SK-N-SH (cell line): ENCODE data around the gene CAPG. TPM values are rescaled to one million over a fixed set of nuclear protein-coding genes. Genes with fewer than 3 reads are reported as not detected.

Experiments
- CTCF ChIA-PET: fragments of 300-600, 350-600 bp; formaldehyde crosslinking; extraction: SDS; loops from one replicate; lab custom pipeline; 2021; lab: Yijun Ruan, JAX
- POLR2A ChIA-PET: fragments of 350-600 bp; sonication (Branson Sonifier 250); formaldehyde crosslinking; extraction: SDS; loops from one replicate; lab custom pipeline; 2020; ENCODE audit warnings: antibody characterized with exemption, inconsistent platforms; lab: Yijun Ruan, JAX
- DNase-seq: peaks from one replicate; pipeline ENCODE4 v3.0.0; 2012
- H2AFZ ChIP-seq: fragments of 200-600 bp; sonication (generic); 2 replicates; pipeline ENCODE4 v1.8.1; 2016; ENCODE audit warnings: antibody characterized with exemption, mild to moderate bottlenecking, low read depth
- H3F3A ChIP-seq: fragments of 200-600 bp; sonication (generic); replicated peaks from 2 replicates; pipeline ENCODE3; 2016; ENCODE audit warnings: antibody characterized with exemption, mild to moderate bottlenecking; ENCODE audit not compliant: insufficient read depth
- H3K27ac ChIP-seq, 2 experiments: fragments of 200-500 bp in 1 of 2; fragments of 200-600 bp in 1 of 2; sonication (Bioruptor generic) in 1 of 2; sonication (generic), shearing (Covaris generic) in 1 of 2; 2 replicates each; pipeline versions ENCODE4 v1.5.1 to v1.6.1; 2014 to 2016; ENCODE audit warnings: low read depth in 2 of 2, inconsistent platforms in 1 of 2, low read length in 1 of 2, mild to moderate bottlenecking in 1 of 2, mixed read lengths in 1 of 2
- H3K27me3 ChIP-seq: fragments of 200-600 bp; sonication (generic), shearing (Covaris generic); 2 replicates; pipeline ENCODE4 v1.6.1; 2016; ENCODE audit warnings: mixed run types; ENCODE audit not compliant: insufficient read depth
- H3K36me3 ChIP-seq, 2 experiments: fragments of 200-500 bp in 1 of 2; fragments of 200-600 bp in 1 of 2; sonication (Bioruptor generic) in 1 of 2; sonication (generic) in 1 of 2; replicated peaks in 1 of 2; 2 replicates each; pipeline versions ENCODE3 to v1.5.1; 2014 to 2016; ENCODE audit warnings: low read length in 1 of 2, mild to moderate bottlenecking in 1 of 2; ENCODE audit not compliant: insufficient read depth in 2 of 2, control insufficient read depth in 1 of 2
- H3K4me1 ChIP-seq, 2 experiments: fragments of 200-500 bp in 1 of 2; fragments of 200-600 bp in 1 of 2; sonication (Bioruptor generic) in 1 of 2; sonication (generic), shearing (Covaris generic) in 1 of 2; 2 replicates each; pipeline versions ENCODE4 v1.5.1 to v1.6.1; 2014 to 2016; ENCODE audit warnings: low read depth in 1 of 2, low read length in 1 of 2, mixed run types in 1 of 2; ENCODE audit not compliant: insufficient read depth in 2 of 2, control insufficient read depth in 1 of 2
- H3K4me2 ChIP-seq: fragments of 200-600 bp; sonication (generic), shearing (Covaris generic); 2 replicates; pipeline ENCODE4 v1.6.1; 2017; ENCODE audit warnings: mixed run types
- H3K4me3 ChIP-seq, 2 experiments: fragments of 200-500 bp in 1 of 2; fragments of 200-600 bp in 1 of 2; sonication (Bioruptor generic) in 1 of 2; sonication (generic), shearing (Covaris generic) in 1 of 2; 2 replicates each; pipeline versions ENCODE4 v1.5.1 to v1.8.1; 2014 to 2016; ENCODE audit warnings: low read depth in 2 of 2, inconsistent platforms in 1 of 2, low read length in 1 of 2, mild to moderate bottlenecking in 1 of 2, mixed read lengths in 1 of 2, moderate library complexity in 1 of 2
- H3K79me2 ChIP-seq: fragments of 200-600 bp; sonication (generic); 2 replicates; pipeline ENCODE4 v1.8.1; 2017; ENCODE audit warnings: mild to moderate bottlenecking; ENCODE audit not compliant: insufficient read depth
- H3K9ac ChIP-seq: fragments of 200-600 bp; sonication (generic); 2 replicates; pipeline ENCODE4 v1.6.1; 2017; ENCODE audit warnings: mixed run types
- H3K9me2 ChIP-seq: fragments of 200-600 bp; sonication (generic); 2 replicates; pipeline ENCODE4 v1.6.1; 2017; ENCODE audit warnings: mixed run types
- H3K9me3 ChIP-seq: fragments of 200-600 bp; sonication (generic); 2 replicates; pipeline ENCODE4 v1.6.1; 2017; ENCODE audit warnings: mixed run types, mild to moderate bottlenecking, moderate library complexity
- H4K20me1 ChIP-seq: fragments of 200-600 bp; sonication (generic); 2 replicates; pipeline ENCODE4 v1.6.1; 2017; ENCODE audit warnings: mild to moderate bottlenecking, mixed run types; ENCODE audit not compliant: insufficient read depth
- FOXM1 ChIP-seq: IDR thresholded peaks from 2 replicates; pipeline ENCODE4 v1.4.0; 2012; ENCODE audit warnings: low read depth, mild to moderate bottlenecking
- GATA2 ChIP-seq: sonication (generic); formaldehyde crosslinking; IDR thresholded peaks from 2 replicates; pipeline ENCODE4 v1.5.0; 2020; ENCODE audit warnings: mild to moderate bottlenecking, missing genetic modification reagents
- JUND ChIP-seq: IDR thresholded peaks from 2 replicates; pipeline ENCODE4 v1.4.0; 2012
- MEF2A ChIP-seq: IDR thresholded peaks from 2 replicates; pipeline ENCODE4 v1.4.0; 2012; ENCODE audit warnings: low read depth, borderline replicate concordance
- RXRA ChIP-seq: IDR thresholded peaks from 2 replicates; pipeline ENCODE4 v1.4.0; 2012; ENCODE audit warnings: low read depth, mild to moderate bottlenecking, borderline replicate concordance
- TCF12 ChIP-seq: IDR thresholded peaks from 2 replicates; pipeline ENCODE4 v1.4.0; 2012
- WGBS: methylation state at CpG from one replicate; pipeline ENCODE4 v1.1.6; 2017; ENCODE audit warnings: low lambda C conversion rate; 5-methylcytosine and 5-hydroxymethylcytosine counted together
- polyA plus RNA-seq, 3 experiments: library from polyadenylated mRNA; depleted of rRNA; stranded (reverse); fragments of >200 nt; gene quantifications; 2 replicates each; pipeline ENCODE4 v1.2.3, GENCODE V29; 2012

The CAPG gene, protein sequence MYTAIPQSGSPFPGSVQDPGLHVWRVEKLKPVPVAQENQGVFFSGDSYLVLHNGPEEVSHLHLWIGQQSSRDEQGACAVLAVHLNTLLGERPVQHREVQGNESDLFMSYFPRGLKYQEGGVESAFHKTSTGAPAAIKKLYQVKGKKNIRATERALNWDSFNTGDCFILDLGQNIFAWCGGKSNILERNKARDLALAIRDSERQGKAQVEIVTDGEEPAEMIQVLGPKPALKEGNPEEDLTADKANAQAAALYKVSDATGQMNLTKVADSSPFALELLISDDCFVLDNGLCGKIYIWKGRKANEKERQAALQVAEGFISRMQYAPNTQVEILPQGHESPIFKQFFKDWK
- polyA plus RNA-seq (2012; rRNA removed) = 1.2 and 1.3 TPM in 2 replicates
- polyA plus RNA-seq (2012; cell fraction: cytosol; rRNA removed) = 0.94 and 1.5 TPM in 2 replicates
- polyA plus RNA-seq (2012; cell fraction: nucleus; rRNA removed) = 1.4 and 2.0 TPM in 2 replicates

GRCh38 chr2:85409845-85410583, at the start of gene CAPG:
Gene CAPG, minus strand, starts transcription at chr2:85410366. Its CDS starts 8,221 bp downstream, at chr2:85402145.
- no peak within 1 kb of the TSS for H3K27ac ChIP-seq

GRCh38 chr2:85459771-85460170, 49.6 kb upstream of the CAPG start:
- H3K4me1 ChIP-seq = no peaks in the 10 kb centered on the region; a peak in 1 of 4 replicates

More at GRCh38 chr2:85409845-85410583, at the start of gene CAPG:
- DNase-seq = no peak
- Histone ChIP-seq H3K4me2 (no peak within 1 kb of the TSS), H2AFZ (no peak within 1 kb of the TSS), H3K4me3 (no peak within 1 kb of the TSS), H3K9me2 (no peaks in the 10 kb centered on the region)
- TF ChIP-seq JUND (no peak), GATA2 (no peak)
- TF ChIP-seq, all 33 proteins: peak for 0
- H3F3A ChIP-seq = peaks cover 11% of the 10 kb centered on the region
- POLR2A ChIA-PET = no interaction called here
- H3K4me1 ChIP-seq = peaks cover 7 to 20% of the 10 kb centered on the region in 2 experiments; a peak in 2 of 4 replicates
- WGBS = 85% methylated on average over 11 of the region's 12 CpGs
- no peaks in the 10 kb centered on the region for H4K20me1 ChIP-seq
- H3K27me3 ChIP-seq = no peaks in the 10 kb centered on the region
- H3K9ac ChIP-seq = no peak within 1 kb of the TSS
- no peaks in the 10 kb centered on the region for H3K79me2 ChIP-seq
- H3K36me3 ChIP-seq = no peaks in the 10 kb centered on the region
- H3K9me3 ChIP-seq = no peaks in the 10 kb centered on the region
- CTCF ChIA-PET = interaction anchor here (0.9 kb wide), 1 partner anchor 142 kb away, joined by 3 read pairs; no protein-coding TSS in a partner anchor

DNA sequence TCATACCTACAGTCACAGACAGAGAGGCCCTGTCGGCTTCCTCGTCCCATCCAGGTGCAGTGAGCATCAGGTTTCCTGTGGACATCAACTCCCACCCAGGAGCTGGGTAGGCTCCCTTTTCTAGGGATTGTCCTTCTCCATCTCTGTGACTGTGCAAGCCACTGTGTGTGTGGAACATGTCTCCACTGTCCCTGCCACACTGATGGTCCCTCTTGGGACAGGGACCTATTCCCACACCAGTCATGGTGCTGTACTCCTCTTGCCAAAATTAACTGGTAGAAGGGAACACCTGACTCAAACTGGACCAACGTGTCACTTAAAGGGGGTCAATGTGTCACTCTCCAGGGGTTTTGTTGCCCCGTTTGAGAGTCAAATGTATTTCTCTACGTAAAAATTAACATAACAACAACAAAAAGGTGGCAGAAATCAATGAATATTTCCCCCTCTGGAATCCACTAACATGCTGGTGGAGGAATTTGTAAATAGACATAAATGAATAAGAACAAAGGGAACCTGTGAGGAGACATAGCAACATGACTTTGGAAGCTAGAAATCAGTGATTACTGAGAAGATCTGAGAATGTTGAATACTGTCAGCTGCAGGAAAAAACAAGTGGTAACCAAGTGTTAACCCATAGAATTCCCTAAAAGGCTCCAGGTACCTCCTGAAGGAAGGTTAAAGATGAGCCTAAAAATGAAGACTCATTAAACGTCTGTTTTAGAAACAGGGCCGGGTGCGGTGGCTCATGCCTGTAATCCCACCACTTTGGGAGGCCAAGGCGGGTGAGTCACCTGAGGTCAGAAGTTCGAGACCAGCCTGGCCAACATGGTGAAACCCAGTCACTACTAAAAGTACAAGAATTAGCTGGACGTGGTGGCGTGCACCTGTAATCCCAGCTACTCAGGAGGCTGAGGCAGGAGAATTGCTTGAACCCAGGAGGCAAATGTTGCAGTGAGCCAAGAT, 48.7 kb upstream of the CAPG start:
- Histone ChIP-seq H3K27ac (no peak overlapping the region), H3K27me3 (no peaks in the 10 kb centered on the region), H4K20me1 (no peaks in the 10 kb centered on the region), H3F3A (peaks cover 3% of the 10 kb centered on the region), H3K9me3 (no peaks in the 10 kb centered on the region)
- TF ChIP-seq MEF2A (no peak), RXRA (peak; percentile 43; the same call in 1 of the 2 replicates)
- TF ChIP-seq, all 33 proteins: peak for 1
- ChIA-PET CTCF (interaction anchor here (1.0 to 1.3 kb wide), 2 partner anchors 11 kb away, joined by 3 read pairs; no protein-coding TSS in a partner anchor), POLR2A (interaction anchor here (1.1 kb wide), 1 partner anchor 80 kb away, joined by 4 read pairs; the partner anchor contains the start of gene MAT2A)
- Histone ChIP-seq H2AFZ (no peak overlapping the region), H3K4me2 (no peak overlapping the region), H3K36me3 (no peaks in the 10 kb centered on the region), H3K4me3 (no peak overlapping the region), H3K9ac (no peak overlapping the region), H3K4me1 (no peaks in the 10 kb centered on the region; a peak in 1 of 4 replicates), H3K79me2 (no peaks in the 10 kb centered on the region), H3K9me2 (no peaks in the 10 kb centered on the region)
- no peak for DNase-seq
- WGBS = 74% methylated on average over 12 of the region's 12 CpGs

More at GRCh38 chr2:85459771-85460170, 49.6 kb upstream of the CAPG start:
- Histone ChIP-seq H3K4me3 (no peak overlapping the region), H2AFZ (no peak overlapping the region), H3K4me2 (no peak overlapping the region), H3K79me2 (no peaks in the 10 kb centered on the region), H3K27me3 (no peaks in the 10 kb centered on the region), H3K9me3 (no peaks in the 10 kb centered on the region), H3K9ac (no peak overlapping the region), H4K20me1 (no peaks in the 10 kb centered on the region), H3K36me3 (no peaks in the 10 kb centered on the region), H3K27ac (no peak overlapping the region), H3F3A (peaks cover 3% of the 10 kb centered on the region), H3K9me2 (no peaks in the 10 kb centered on the region)
- CTCF ChIA-PET = interaction anchor here (0.7 to 1.3 kb wide), 2 partner anchors 11 to 39 kb away, joined by 3 to 5 read pairs; no protein-coding TSS in a partner anchor
- TF ChIP-seq FOXM1 (no peak), TCF12 (0 out of 2 replicates have a peak, but pooled peaks have one; percentile 32)
- POLR2A ChIA-PET = no interaction called here
- DNase-seq = no peak
- WGBS = 89% methylated on average over 1 of the region's 1 CpG
